Ascending aorta (tissue), 2 donors: ENCODE results near the gene IL24. TPM values are rescaled to one million over a fixed set of nuclear protein-coding genes. Genes with fewer than 3 reads are reported as not detected.

Experiments
- DNase-seq, 2 donors: peaks; one replicate each; pipeline ENCODE4 v3.0.0-alpha.2; 2019; ENCODE audit warnings: low spot score in 2 of 2
- H3K27ac ChIP-seq, 2 donors: fragments of 200-600 bp; sonication (generic); one replicate each; pipeline ENCODE4 v1.5.1; 2016 to 2017; ENCODE audit warnings: mild to moderate bottlenecking in 1 of 2
- H3K27me3 ChIP-seq: fragments of 200-600 bp; sonication (generic); one replicate; pipeline ENCODE4 v1.5.1; 2017
- H3K36me3 ChIP-seq, 2 donors: fragments of 200-600 bp; sonication (generic); one replicate each; pipeline ENCODE4 v1.5.1; 2016
- H3K4me1 ChIP-seq, 2 donors: fragments of 200-600 bp; sonication (generic); one replicate each; pipeline ENCODE4 v1.5.1; 2016 to 2017; ENCODE audit warnings: mild to moderate bottlenecking in 1 of 2
- H3K4me3 ChIP-seq, 2 donors: fragments of 200-600 bp; sonication (generic); one replicate each; pipeline ENCODE4 v1.5.1; 2016 to 2017; ENCODE audit warnings: mild to moderate bottlenecking in 1 of 2
- H3K9me3 ChIP-seq, 2 donors: fragments of 200-600 bp; sonication (generic); one replicate each; pipeline ENCODE4 v1.5.1; 2016
- intact Hi-C: fragments of 100-400 bp; cut with DNase I; formaldehyde crosslinking; loops from one replicate; pipeline ENCODE4 v1.15.1; 2023
- total RNA-seq: library from RNA; depleted of rRNA; stranded (reverse); fragments of >200 nt; gene quantifications from one replicate; pipeline ENCODE4 v1.1.0, GENCODE V29; 2016
- TF ChIP-seq, protein P1 (sequence below), 3 experiments: fragments of 200-600 bp in 2 of 3; fragments of 450-650 bp in 1 of 3; sonication (generic) in 2 of 3; IDR thresholded peaks; one replicate each; pipeline ENCODE4 v1.5.1; 2016 to 2019; ENCODE audit warnings: antibody characterized with exemption in 3 of 3, mild to moderate bottlenecking in 1 of 3, moderate library complexity in 1 of 3

Gene IL24
- total RNA-seq, 1 donor from 2014 or later: not detected

DNA sequence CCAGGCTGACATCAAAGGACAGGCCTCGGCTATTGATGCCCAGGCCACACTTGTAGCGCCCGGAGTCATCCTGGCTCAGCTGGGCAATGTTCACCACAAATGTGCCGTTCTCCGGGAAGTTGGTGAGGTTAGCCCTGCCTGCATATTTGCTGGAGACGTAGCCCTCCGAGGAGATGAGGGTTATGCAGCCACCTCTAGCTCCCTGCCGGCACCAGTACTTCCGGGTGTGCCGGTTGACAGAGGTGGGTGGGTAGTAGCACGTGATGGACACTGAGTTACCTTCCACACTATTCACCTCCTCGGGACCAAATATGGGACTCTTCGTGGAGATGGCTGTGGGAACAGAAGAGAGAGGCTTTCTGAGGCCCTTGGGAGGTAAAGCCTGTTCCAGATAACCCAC, 41.9 kb downstream of the IL24 start:
- DNase-seq: no peak
- TF ChIP-seq, protein P1, sequence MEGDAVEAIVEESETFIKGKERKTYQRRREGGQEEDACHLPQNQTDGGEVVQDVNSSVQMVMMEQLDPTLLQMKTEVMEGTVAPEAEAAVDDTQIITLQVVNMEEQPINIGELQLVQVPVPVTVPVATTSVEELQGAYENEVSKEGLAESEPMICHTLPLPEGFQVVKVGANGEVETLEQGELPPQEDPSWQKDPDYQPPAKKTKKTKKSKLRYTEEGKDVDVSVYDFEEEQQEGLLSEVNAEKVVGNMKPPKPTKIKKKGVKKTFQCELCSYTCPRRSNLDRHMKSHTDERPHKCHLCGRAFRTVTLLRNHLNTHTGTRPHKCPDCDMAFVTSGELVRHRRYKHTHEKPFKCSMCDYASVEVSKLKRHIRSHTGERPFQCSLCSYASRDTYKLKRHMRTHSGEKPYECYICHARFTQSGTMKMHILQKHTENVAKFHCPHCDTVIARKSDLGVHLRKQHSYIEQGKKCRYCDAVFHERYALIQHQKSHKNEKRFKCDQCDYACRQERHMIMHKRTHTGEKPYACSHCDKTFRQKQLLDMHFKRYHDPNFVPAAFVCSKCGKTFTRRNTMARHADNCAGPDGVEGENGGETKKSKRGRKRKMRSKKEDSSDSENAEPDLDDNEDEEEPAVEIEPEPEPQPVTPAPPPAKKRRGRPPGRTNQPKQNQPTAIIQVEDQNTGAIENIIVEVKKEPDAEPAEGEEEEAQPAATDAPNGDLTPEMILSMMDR (IDR thresholded peaks at IDR 0.05): no peak
- intact Hi-C loops: no loop called here

DNA sequence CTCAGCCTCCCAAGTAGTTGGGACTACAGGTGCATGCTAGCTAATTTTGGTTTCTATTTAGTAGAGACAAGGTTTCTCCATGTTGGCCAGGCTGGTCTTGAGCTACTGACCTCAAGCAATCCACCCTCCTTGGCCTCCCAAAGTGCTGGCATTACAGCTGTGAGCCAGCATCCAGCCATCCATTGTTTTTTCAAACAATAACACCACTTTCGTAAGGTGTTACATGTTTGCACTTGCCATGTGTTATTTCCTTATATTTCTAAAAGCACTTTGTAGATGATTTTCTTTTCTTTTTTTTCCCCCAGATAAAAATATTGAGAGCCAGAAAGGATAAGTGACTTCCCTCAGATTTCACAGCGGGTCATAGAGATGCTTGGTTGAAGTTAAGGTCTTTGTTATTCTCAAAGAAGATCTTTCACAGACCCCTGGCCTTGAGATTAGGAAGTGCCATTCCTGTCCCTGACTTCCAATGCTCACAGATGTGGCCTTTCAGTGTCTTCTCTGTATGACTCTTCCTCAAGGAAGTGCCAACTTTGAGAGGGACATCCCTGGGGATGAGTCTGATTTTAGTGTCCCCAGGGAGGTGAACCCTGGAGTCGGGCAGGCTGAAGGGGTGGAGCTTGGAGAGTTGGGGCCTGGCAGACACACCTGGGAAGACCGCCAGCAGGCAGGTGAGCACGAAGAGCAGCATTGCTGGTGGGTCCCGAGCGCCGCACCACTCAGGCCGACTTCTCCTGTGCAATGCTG, 42.8 kb downstream of the IL24 start:
- no peak overlapping the region for H3K27ac ChIP-seq
- H3K4me1 ChIP-seq: no peaks in the 10 kb centered on the region
- TF ChIP-seq, protein P1 (IDR thresholded peaks at IDR 0.05): no peak
- no peaks in the 10 kb centered on the region for H3K9me3 ChIP-seq
- intact Hi-C loops: no loop called here
- H3K4me3 ChIP-seq: no peak overlapping the region
- H3K36me3 ChIP-seq: no peaks in the 10 kb centered on the region
- no peaks in the 10 kb centered on the region for H3K27me3 ChIP-seq
- no peak for DNase-seq

More for the DNA sequence above, 41.9 kb downstream of the IL24 start:
- Histone ChIP-seq H3K36me3 (no peaks in the 10 kb centered on the region), H3K27ac (no peak overlapping the region), H3K27me3 (no peaks in the 10 kb centered on the region), H3K4me1 (no peaks in the 10 kb centered on the region), H3K9me3 (no peaks in the 10 kb centered on the region), H3K4me3 (no peak overlapping the region)

- no peak for DNase-seq
- no peaks in the 10 kb centered on the region for H3K9me3 ChIP-seq
- H3K27ac ChIP-seq: no peak overlapping the region
- H3K4me1 ChIP-seq: no peaks in the 10 kb centered on the region
- intact Hi-C loops: no loop called here
- H3K4me3 ChIP-seq: no peak overlapping the region
- no peaks in the 10 kb centered on the region for H3K36me3 ChIP-seq
- no peaks in the 10 kb centered on the region for H3K27me3 ChIP-seq
- TF ChIP-seq, protein P1 (IDR thresholded peaks at IDR 0.05): no peak
Measured at GRCh38 chr1:206940588-206940936, 43.3 kb downstream of the IL24 start.

DNA sequence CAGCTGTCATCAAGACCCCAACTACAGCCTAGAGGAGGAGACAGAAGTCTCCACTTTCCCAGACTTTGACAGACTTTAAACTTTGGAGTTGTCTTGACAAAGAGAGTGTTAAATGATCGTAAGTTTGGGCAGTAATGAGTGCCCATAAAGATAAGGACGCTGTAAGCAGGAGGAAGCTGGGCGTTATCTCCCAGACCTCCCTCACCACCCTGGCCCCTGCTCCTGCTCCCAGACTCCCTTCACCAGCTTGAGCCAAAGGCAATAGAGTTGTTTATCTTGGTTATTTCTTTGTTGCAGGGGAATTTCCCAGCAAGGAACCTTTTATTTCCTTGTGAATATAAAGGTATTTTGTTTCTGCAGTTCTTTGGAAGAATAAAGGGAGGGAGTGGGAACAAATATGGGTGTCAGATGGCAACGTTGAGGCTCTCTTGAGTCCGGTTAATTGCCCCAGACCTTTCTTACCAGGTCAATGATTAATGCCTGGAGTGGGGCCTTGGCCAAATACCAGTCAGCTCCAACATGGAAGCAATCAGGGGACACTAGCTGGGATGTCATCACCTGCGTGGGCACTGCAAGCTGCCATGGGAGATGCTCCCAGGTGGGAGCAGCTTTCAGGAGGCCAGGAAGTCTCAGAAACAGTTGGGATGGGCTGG, 44.6 kb downstream of the IL24 start:
- Histone ChIP-seq H3K9me3 (no peaks in the 10 kb centered on the region), H3K27me3 (no peaks in the 10 kb centered on the region), H3K4me1 (no peaks in the 10 kb centered on the region), H3K4me3 (no peak overlapping the region), H3K27ac (no peak overlapping the region), H3K36me3 (no peaks in the 10 kb centered on the region)
- TF ChIP-seq, protein P1 (IDR thresholded peaks at IDR 0.05): no peak
- DNase-seq: no peak
- intact Hi-C loops: no loop called here

- H3K27me3 ChIP-seq: no peaks in the 10 kb centered on the region
- H3K27ac ChIP-seq: no peak overlapping the region
- H3K4me3 ChIP-seq: no peak overlapping the region
- no peak for DNase-seq
- no peaks in the 10 kb centered on the region for H3K4me1 ChIP-seq
- no peaks in the 10 kb centered on the region for H3K9me3 ChIP-seq
- TF ChIP-seq, protein P1 (IDR thresholded peaks at IDR 0.05): no peak
- H3K36me3 ChIP-seq: no peaks in the 10 kb centered on the region
- intact Hi-C loops: no loop called here
Measured at GRCh38 chr1:206944703-206945102, 47.5 kb downstream of the IL24 start.
